Ureter (tissue), 1 donor: ENCODE results near the gene INTS11. TPM values are rescaled to one million over a fixed set of nuclear protein-coding genes. Genes with fewer than 3 reads are reported as not detected.

Source experiments
- DNase-seq: peaks from one replicate; pipeline ENCODE4 v3.0.0-alpha.2; 2020; ENCODE audit warnings: low spot score
- total RNA-seq: library from RNA; stranded (reverse); gene quantifications from one replicate; pipeline ENCODE4 v1.2.4, GENCODE V29; 2023
- donor health status: DM: yes; HTN: yes; CAD: no.

The INTS11 gene
- total RNA-seq, 1 donor from 2014 or later, result 132 TPM

GRCh38 chr1:1285102-1285571 is 39.3 kb downstream of the INTS11 start:
- DNase-seq, result no peak

DNA sequence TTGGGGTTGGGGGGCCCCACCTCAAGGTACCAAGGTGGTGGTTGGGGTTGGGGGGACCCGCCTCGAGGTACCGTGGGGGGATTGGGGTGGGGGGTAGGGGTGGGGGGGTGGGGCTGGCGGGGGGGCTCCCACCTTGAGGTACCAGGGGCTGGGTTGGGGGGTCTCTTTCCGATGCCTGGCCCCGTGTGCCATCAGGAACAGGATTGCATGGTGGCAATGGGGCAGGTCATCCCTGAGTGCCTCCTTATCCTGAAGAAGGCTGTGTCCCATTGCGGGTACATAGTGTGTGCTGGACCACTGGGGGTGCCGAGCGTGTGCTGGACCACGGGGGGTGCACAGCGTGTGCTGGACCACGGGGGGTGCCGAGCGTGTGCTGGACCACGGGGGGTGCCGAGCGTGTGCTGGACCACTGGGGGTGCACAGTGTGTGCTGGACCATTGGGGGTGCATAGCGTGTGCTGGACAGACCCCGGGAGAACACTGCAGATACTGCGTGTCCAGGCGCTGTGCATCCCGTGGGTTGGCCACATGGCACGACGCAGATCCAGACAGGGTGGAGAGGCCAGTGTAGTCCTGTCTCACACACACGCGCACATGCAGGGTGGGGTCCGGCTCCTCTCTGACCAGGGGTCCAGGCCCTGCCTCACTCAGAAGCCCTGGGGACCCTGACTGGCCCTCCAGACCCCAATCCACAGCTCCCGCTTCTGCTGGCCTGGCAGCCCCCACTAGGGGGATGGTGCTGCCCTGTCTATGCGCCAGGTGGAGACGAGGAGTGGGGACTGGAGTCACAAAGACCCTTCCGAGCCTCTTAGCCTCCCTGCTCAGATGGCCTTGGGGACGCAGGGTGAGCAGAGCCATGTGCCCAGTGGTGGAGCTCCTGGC is 40.0 kb downstream of the INTS11 start:
- DNase-seq, result no peak

DNA sequence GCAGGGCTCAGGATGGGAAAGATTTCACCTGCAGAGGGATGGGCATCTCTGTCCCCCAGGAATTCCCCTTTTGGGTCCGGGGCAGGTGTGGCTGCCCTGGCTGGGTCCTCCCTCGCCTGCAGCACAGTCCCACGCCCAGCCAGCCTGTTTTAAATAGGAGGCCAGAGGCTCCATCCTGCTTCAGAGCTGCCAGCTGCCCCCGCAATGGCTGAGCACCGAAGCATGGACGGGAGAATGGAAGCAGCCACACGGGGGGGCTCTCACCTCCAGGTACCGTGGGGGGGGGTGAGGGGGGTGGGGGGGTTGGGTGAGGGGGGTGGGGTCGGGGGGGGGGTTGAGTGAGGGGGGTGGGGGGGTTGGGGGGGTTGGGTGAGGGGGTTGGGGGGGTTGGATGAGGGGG is 40.6 kb downstream of the INTS11 start:
- DNase-seq, result no peak

DNA sequence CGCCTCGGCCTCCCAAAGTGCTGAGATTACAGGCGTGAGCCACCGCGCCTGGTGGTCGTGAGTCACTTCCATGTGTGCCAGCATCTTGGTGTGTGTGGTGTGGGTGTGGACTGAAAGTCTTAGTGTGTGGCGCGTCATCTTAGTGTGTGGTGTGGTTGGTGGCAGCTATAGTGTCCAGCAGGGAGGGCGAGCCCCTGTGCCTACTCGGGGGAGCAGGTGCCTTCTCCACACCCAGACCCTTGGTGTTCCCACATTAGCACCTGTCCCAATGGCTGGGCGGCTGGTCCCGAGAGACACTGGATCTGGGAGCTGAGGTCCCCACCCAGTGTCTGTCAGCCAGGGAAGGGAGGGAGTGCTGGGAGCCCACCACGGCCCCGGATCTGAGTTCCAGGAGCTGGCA is 41.5 kb downstream of the INTS11 start:
- no peak for DNase-seq

DNA sequence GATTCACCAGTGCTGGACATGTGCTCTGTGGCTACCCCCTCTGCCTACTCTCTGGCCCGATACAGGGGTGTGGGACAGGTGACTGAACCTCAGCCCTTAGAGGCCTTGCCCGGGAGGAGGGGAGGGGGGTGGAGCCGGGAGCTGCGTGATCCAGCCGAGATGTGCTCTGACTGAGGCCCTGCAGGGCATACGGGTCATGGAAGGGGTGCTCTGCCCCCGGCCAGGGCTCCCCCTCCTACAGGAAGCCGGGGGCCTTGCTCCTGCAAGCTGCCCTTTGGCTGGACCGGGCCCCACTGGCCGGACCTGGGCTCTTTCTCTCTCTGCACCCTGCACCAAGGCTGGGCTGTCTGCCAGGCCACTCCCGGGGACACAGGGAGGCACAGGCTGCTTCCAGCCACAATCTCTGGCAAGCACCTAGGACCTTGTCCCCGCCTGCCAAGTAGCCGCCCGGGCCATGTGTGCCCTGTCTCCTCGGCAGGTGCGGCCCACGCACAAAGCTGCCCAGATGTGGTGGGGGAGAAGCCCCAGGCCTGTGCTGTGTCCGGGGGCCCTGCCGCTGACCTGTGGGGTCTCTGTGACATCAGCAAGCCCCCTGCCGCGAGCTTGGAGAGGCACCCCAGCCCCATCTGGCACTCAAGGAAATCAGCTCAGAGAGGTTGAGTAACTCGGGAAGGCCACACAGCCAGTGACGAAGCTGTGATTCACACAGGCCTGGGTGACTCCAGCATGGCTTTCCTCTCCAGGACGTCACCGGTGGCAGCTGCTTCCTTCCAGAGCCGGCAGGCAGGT is 42.7 kb downstream of the INTS11 start:
- DNase-seq, result no peak

DNA sequence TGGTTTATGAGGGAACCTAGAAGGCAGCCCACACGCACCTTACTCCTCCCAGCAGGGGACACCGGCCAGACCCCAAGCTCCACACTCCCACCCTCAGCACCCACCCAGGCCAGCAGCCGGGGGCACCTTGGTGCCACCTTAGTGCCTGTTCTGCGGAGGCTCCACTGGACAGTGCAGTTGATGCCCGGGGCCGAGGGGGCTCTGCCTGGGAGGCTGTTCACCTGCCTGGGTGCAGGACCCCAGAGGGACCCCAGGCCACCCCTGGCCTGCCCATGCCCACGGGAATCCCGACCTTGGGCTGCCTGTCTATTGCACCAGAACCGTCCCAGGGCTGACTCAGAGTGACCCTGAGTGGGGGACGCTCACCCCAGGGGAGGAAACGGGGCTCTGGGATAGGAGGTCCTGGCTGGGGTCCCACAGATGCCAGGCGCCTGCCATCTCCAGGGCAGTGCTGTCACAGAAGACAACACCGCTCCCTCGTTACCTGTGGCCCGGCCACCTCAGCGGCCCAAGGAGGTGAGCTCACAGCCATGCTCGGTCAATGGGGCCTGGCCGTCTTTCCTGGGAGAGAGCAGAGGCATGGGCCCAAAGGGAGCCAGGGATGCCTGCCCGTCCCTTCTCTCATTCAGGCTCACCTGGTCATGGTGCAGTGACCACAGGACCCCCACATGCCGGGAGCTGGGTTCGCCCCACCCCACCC is 43.5 kb downstream of the INTS11 start:
- DNase-seq, result no peak

DNA sequence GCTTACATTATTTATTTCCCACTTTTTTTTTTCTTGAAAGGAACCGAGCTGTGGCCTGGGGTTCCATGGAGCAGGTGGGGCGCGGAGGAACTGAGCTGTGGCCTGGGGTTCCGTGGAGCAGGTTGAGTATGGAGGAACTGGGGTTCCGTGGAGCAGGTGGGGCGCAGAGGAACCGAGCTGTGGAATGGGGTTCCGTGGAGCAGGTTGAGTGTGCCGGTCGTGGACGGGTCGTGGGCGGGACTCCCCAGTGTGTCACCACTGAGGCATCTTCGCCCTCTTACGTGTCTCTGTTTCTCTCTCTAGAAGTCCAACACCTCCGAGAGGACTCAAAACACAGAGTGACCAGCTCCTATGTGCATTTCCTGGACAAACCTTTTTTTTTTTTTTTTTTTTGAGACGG is 45.4 kb downstream of the INTS11 start:
- no peak for DNase-seq

DNA sequence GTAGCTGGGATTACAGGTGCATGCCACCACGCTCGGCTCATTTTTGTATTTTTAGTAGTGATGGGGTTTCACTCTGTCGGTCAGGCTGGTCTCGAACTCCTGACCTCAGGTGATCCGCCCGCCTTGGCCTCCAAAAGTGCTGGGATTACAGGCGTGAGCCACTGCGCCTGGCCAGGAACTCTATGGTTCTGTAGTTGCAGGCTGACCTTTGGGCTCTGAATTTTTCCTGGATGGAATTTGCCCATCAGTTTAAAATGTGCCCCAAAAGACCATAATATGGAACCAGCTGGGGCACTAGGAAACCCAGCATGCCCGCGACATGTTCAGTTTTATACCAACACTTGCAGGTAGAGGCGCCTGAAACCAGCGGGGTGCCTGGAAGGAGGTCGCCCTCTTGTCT is 45.8 kb downstream of the INTS11 start:
- no peak for DNase-seq

GRCh38 chr1:1275836-1276235 is 48.6 kb downstream of the INTS11 start:
- no peak for DNase-seq

GRCh38 chr1:1274931-1275431 is 49.5 kb downstream of the INTS11 start:
- no peak for DNase-seq

DNA sequence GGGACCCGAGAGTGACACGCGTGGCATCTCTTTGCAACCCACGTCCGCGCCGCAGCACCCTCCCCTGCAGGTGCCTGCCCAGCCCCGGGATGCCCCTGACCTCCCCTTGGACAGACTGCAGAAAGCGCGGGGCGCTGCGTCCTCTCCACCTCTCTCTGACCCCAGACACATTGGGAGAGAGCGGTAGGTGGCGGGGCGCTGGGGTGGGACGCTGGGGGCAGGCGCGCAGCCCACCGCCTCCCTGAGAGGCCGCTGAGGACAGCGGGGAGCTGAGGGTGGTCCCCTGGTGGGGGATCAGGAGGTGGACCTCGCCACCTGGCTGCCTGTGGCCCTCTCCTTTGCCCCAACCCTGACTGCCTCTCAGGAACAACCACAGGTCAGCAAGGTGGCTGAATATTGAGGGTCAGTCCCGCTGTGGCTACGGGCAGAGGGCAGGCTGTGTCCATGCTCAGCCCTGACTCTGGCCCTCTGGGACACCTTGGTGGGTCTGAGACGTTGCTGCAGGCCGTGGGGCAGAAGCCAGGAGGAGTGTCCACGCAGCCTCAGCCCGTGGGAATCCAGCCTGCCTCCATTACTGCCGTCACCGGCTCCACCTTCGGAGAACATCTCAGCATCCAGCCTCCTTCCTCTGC is 50.0 kb downstream of the INTS11 start:
- no peak for DNase-seq

DNA sequence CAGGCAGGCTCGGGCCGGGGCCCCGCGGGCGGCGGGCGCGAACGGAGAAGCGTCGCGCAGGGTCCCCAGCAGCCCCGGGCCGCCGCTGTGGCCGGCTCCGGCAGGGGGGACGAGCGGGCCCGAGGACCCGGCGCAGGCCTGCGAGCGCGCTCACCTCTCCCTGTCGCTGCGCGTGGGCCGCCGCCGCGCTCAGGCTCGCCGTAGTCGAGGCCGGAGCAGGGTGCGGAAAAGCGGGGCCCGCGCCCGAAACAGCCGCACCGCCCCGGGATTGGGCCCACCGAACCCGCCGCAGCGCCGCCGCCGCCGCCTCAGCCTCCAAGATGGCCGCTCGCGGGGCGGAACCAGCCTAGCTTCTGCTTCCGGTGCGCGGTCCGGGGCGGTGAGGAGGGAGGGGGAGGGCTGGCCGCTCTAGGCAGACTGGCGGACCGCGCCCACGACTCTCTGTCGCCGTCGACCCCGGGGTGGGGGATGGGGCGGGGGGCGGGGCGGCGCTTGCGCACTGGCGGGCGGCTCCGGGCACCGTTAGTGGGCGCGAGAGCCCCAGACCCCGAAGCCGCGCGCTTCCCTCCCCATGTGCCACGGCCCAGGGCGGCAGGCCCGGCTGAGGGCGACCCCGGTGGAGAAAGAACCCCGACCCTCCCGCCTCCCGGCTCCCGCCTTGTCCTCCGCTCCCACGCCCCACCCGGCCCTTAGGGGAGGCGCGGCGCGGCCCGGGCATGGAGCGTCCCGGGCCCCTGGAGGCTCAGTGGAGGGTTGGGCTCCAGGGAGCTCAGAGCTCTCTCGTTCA is 50.8 kb downstream of the INTS11 start, which contains the start of gene UBE2J2:
Gene UBE2J2, minus strand, starts transcription at position 343 of the 787 bp plus-strand sequence. CDS start 5,862 bp downstream, outside the sequence.
- DNase-seq, result peak; percentile 95

DNA sequence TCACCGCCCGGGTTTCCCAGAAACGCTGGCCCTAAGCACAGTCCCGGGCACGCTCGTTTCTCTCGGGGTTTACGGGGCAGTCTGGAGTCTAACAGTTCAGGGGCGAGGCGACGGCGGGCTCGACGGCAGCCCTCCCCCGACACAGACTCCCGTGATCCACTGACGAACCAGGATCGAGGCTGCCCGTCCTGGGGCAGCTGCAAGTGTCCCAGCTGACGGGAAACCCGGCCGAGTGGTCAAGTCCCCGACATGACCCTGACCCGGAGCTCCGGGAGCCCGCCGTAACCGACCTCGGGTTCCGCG is 51.3 kb downstream of the INTS11 start:
- DNase-seq, result no peak

GRCh38 chr1:1272341-1273208 is 51.9 kb downstream of the INTS11 start:
- no peak for DNase-seq

DNA sequence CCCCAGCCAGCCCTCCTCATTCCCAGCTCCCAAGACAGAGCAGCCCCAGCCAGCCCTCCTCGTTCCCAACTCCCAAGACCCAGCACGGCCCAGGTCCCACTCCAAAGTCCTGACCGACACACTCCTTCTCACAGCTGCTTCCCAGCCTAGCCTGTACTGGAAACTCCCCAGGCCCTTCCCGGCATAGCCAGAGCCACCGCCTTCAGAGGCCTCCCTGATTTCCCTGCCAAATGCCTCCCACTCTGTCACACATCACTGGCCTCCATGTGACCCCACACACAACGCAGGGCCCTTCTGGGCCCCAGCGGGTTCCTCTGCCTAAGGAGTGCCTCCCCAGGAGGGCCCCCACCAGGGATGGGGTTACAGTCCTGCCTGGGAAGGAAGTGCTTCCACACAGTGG is 53.6 kb downstream of the INTS11 start:
- no peak for DNase-seq

- DNase-seq, result no peak
Observed at GRCh38 chr1:1268284-1268682, 56.2 kb downstream of the INTS11 start.

GRCh38 chr1:1267488-1268283 is 56.8 kb downstream of the INTS11 start:
- DNase-seq, result no peak

GRCh38 chr1:1264868-1265272 is 59.6 kb downstream of the INTS11 start:
- no peak for DNase-seq

GRCh38 chr1:1264026-1264425 is 60.4 kb downstream of the INTS11 start:
- no peak for DNase-seq
